NCI-H526 treated with DMSO at 0.1 percent for 48 hours (cell line): Measurements from ENCODE around the gene DMTF1.
"Not testable (repeated sequence)": the region's sequence is repeated elsewhere in the genome, so short reads cannot be mapped to it uniquely, and the experiment has no call there.

Experiments used
- DNase-seq: peaks from one replicate; lab custom pipeline; 2025; lab: John Stamatoyannopoulos, UW

The DMTF1 gene

GRCh38 chr7:87152112-87152896, at the start of gene DMTF1:
DMTF1 (plus strand) TSS chr7:87152453; CDS start chr7:87164942, 12,489 bp downstream.
- DNase-seq: peak; percentile 97

GRCh38 chr7:87105401-87105800, 46.9 kb upstream of the DMTF1 start:
- DNase-seq: no peak

GRCh38 chr7:87106974-87107612, 45.2 kb upstream of the DMTF1 start:
- DNase-seq: no peak

- no peak for DNase-seq
Observed at GRCh38 chr7:87107949-87108776, 44.1 kb upstream of the DMTF1 start.

GRCh38 chr7:87110778-87111177, 41.5 kb upstream of the DMTF1 start:
- DNase-seq: no peak

GRCh38 chr7:87111877-87112276, 40.4 kb upstream of the DMTF1 start:
- DNase-seq: no peak

- DNase-seq: no peak
Observed at GRCh38 chr7:87113077-87113476, 39.2 kb upstream of the DMTF1 start.

- not testable (repeated sequence) for DNase-seq
Observed at GRCh38 chr7:87113904-87114303, 38.3 kb upstream of the DMTF1 start.

- DNase-seq: not testable (repeated sequence)
Observed at GRCh38 chr7:87115772-87116171, 36.5 kb upstream of the DMTF1 start.

GRCh38 chr7:87116315-87116714, 35.9 kb upstream of the DMTF1 start:
- DNase-seq: no peak

GRCh38 chr7:87119581-87119980, 32.7 kb upstream of the DMTF1 start:
- DNase-seq: no peak

GRCh38 chr7:87123105-87123504, 29.1 kb upstream of the DMTF1 start:
- no peak for DNase-seq

- DNase-seq: no peak
Observed at GRCh38 chr7:87127019-87127418, 25.2 kb upstream of the DMTF1 start.

GRCh38 chr7:87128861-87129267, 23.4 kb upstream of the DMTF1 start:
- peak; percentile 56 for DNase-seq

GRCh38 chr7:87129332-87129731, 22.9 kb upstream of the DMTF1 start:
- DNase-seq: no peak

- no peak for DNase-seq
Observed at GRCh38 chr7:87129848-87130247, 22.4 kb upstream of the DMTF1 start.

GRCh38 chr7:87131771-87132170, 20.5 kb upstream of the DMTF1 start:
- no peak for DNase-seq

GRCh38 chr7:87137271-87137670, 15.0 kb upstream of the DMTF1 start:
- DNase-seq: no peak

- no peak for DNase-seq
Observed at GRCh38 chr7:87139514-87139913, 12.7 kb upstream of the DMTF1 start.

GRCh38 chr7:87140271-87140748, 11.9 kb upstream of the DMTF1 start:
- no peak for DNase-seq

- no peak for DNase-seq
Observed at GRCh38 chr7:87144173-87144657, 8.0 kb upstream of the DMTF1 start.

GRCh38 chr7:87146740-87147386, 5.4 kb upstream of the DMTF1 start:
- DNase-seq: no peak
